ENCODE results near the gene CLDND2.
"Not testable (repeated sequence)": the region's sequence is repeated elsewhere in the genome, so short reads cannot be mapped to it uniquely, and the experiment has no call there.

The CLDND2 gene, protein sequence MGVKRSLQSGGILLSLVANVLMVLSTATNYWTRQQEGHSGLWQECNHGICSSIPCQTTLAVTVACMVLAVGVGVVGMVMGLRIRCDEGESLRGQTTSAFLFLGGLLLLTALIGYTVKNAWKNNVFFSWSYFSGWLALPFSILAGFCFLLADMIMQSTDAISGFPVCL

GRCh38 chr19:51368366-51369282, at the start of gene CLDND2:
CLDND2 (minus strand) TSS chr19:51369003; CDS start chr19:51368577, 426 bp downstream.
- no peak for DNase-seq

DNA sequence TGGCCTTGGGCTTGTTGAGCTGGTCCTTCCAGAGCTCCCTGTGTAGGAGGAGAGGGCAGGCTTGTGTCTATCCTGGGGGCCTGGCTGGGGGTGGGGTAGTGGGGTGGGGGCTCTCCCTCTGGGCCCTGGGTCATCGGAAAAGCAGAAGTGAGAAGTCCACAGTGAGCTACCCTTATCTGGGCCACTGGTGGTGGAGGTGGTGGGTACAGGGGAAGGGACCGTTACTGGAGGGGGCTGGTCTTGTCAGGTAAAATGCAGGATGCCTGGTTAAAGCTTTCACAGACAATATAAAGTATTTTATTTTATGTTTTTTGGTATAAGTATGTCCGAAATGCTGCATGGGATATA, 49.0 kb upstream of the CLDND2 start:
- no peak for DNase-seq

DNA sequence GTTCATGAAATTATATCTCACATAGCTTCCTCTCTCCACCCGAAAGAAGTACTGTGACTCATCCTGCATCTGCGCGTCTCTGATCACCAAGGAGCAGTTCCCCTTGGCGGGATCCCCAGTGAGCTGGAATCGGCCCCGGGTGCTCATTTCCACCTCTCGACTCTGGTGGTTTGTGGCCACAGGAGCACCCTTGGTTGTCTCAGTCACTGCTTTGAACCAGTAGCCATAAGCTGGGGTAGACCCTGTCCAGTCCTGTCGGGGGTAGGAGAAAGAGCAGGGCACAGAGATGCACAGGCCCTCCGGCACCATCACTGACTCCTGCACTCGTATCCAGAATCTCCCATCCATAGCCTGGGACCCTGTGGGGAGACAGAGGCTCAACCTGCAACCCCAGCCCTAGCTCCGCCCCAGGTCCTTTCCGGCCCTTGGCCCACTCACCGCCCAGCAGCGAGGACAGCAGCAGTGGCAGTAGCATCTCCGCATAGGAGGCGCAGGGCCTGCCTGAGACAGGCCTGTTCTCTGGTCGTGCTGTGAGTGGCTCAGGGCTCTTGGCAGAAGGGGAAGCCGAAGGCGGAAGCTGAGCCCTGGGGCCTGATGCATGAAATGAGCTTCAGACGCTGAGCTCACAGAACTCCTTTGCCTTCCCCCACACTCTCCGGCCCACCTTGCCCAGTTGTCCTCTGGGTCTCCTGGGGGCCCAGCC, 48.5 kb upstream of the CLDND2 start, which contains the start of gene SIGLEC10:
SIGLEC10 (minus strand) TSS at position 536 of the 703 bp plus-strand sequence; CDS start at position 475, 61 bp downstream.
- no peak for DNase-seq

DNA sequence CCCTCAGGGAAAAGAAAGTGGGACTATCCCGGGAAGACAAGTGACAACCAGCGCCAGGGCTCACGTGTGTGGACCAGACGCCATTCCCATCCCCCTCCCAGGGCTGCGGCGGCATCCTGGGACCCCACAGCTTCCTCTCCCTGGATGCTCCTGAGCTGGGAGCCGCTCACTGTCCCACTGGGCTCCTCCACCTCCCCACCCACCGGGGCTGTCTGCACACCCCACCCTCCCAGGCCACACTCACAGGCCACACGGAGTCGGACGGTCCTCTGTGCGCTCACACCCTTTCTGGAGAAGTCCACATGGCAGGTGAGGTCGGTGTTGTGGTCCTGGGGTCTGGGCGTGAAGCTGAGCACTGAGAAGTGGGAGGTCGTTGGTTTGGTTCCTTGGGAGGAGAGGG, 47.6 kb upstream of the CLDND2 start:
- not testable (repeated sequence) for DNase-seq

DNA sequence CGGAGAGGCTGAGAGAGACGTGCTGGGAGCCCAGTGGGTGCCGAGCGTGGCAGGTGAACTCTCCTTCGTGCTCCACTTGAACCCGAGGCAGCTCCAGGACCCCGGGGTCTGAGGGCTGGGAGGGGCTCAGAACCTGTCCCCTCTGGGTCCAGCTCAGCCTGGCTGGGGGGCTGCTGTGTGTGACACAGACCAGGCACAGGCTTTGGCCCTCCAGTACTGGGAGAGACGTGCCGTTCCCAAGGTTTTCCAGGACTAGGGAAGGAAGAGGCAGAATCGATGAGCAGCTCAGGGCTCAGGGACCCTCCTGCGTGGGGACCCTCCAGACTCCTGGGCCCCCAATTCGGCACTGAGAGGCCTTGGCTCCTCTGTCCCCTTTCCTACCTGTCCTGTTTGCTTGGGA, 46.4 kb upstream of the CLDND2 start:
- no peak for DNase-seq

GRCh38 chr19:51410950-51411748, 42.3 kb upstream of the CLDND2 start:
- DNase-seq: no peak

DNA sequence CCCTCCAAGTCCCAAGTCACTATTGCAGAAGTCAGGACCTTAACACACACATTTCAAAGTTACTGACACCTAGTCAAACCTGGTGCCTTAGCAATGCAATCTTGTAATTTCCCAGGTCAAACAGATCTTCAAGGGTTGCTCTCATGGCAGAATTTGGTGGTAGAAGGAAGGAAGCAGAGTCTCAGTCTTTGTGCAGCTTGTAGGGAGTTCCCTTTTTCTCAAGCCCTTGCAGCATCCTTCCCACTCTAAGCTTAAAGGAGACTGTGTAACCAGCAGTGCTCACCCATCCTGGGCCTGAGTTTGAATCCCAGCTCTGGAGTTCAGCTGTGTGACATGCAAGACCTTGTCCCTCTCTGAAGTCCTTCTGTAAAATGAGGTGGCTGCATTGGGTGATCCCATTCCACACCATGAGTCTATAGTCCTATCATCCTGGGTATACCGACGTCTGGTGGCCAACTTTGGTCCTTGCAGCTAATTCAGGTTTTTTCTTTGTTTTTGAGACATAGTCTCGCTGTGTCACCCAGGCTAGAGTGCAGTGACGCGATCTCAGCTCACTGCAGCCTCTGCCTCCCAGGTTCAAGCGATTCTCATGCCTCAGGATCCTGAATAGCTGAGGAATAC, 38.8 kb upstream of the CLDND2 start:
- DNase-seq: peak; percentile 69

DNA sequence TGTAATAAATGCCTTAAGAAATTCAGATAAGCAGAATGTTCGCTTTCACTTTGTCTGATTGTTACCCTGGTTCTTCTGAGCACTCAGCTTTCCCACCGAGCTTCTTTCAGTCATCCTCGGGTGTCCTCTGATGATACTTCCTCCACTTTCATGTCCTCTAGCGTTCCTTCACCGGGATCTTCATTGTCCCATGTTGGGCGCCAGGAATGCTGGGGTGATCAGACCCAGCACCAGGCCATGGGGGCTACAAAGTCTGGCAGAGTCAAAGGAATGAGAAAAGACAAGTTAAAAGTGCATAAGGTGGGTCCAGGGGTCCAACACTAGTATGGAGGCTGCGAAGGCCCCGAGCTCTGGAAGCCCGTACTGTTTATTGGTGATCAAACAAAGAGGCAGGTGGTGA, 33.3 kb upstream of the CLDND2 start:
- DNase-seq: no peak

DNA sequence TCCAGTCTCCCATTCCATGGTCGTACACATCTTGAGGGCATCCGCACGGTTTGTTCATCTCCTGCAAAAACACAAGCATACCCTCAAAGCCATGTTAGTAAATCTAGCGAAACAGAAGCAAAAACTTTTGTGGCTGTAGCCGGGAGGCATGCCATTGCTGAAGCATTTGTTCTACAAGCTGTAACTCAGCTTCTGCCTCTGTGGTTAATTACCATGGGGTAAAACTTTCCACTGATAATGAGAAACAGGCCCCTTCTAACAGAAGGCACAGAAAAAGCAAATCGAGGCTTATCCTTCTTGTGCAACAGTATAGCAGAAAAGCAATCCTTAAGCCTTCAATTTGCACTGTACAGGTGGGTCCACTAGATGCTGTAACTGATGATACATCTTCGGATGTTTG, 31.1 kb upstream of the CLDND2 start:
- not testable (repeated sequence) for DNase-seq

DNA sequence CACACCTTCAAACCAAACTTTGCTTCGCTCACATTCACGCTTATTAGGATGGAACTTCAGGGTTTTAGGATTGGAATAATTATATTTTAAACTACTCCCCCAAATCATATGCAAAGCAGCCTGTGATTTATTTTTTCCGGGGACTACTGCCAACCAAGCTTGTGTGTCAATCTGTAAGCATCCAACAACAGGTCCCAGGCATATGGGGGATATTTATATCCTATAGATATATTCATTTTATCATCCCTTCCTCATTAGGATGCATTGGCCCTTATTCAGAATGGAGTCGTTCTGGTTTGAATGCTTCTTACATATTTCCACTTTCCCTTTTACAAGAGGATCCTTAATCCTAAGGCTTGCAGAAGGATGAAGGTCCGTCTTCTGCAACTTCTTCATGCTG, 30.4 kb upstream of the CLDND2 start:
- DNase-seq: no peak

DNA sequence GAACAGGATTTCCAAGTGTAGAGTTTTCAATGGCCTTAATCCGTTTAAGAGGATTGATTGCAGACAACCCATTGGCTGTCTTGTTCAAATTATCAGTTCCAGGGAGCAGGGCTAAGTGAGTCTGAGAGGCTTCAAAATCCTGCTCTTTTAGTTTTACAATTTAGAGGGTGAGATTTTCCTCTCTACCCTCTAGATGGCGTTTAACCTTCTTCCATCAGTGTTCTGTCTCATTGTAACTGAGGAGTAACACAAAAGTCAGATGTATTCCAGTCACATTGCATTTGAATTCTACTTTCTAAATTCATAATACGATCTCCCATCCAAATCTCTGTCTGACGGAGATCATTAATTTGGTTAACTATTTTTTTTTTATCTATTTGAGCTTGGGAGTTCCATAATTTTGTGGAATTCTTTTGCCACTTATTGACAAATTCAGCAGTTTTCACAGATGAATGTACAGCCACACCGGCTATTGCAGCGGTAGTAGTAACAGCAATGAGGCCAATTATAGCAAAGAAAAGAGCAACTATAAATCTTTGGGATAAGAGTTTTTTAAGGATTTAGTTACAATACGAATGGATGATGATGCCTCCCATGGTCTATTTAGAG, 29.4 kb upstream of the CLDND2 start:
- DNase-seq: no peak

GRCh38 chr19:51397453-51397852, 28.6 kb upstream of the CLDND2 start:
- DNase-seq: not testable (repeated sequence)

GRCh38 chr19:51396175-51396574, 27.4 kb upstream of the CLDND2 start:
- DNase-seq: no peak

DNA sequence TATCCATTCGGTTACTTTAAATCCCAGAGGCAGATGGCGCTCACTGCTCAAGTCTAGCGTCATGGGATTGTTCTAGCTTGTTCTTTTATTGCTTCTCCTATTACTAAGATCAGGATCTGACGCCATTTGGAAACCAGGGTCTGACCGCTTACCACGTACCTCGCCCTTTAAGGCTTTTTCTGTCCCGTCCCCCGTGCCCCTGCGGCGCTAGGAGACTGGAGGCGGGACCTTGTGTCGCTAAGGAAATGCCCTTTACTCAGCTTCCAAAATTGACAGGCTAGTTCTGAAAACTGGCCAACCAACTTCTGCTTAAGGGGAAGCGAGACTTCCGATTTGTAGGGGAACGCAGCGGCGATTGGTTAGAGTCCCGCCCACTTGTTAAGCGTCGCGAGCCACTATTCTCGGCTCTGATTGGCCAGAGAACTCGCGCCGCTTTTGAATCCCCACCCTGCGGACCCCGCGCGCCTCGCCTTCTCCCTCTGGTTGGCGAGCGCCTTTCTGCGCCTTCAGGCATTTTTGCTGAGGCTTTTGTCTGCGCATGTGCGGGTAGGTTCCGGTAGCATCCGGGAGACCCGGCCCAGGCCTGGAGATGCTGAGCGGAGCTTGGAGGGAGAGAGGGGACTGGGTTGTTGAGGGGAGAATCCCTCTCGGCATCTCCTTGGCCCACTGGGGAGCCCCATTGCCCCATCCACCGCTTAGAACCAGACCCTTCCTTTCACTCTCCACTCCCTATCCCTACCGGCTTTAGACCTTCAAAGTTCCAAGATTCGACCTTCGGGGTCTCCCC, 25.4 kb upstream of the CLDND2 start:
- peak; percentile 95 for DNase-seq

- no peak for DNase-seq
These were observed 23.9 kb upstream of the CLDND2 start for GRCh38 chr19:51392701-51393100.

DNA sequence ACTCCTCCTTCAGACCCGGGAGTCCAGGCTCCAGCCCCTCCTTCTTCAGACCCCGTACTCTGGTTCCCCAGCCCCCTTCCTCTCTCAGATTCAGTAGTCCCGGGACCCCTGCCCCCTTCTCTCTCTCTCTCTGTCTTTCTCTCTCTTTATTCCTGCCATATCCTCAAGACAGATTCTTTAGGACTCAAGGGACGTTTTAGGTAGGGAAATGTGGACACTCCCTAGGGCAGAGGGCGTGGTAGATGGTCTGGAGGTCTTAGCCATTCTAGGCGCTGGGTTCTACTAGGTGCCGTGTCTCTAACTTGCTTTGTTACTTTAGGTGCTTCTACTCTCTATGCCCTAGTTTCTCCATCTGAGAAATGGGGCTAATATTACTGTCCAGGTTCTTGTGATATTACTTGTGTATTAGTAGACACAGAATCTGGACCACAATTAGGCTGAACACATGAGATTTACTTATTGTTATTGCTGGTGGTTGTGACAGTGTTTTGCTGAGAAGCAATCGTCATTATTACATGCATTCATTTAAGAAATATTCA, 22.3 kb upstream of the CLDND2 start:
- DNase-seq: no peak

DNA sequence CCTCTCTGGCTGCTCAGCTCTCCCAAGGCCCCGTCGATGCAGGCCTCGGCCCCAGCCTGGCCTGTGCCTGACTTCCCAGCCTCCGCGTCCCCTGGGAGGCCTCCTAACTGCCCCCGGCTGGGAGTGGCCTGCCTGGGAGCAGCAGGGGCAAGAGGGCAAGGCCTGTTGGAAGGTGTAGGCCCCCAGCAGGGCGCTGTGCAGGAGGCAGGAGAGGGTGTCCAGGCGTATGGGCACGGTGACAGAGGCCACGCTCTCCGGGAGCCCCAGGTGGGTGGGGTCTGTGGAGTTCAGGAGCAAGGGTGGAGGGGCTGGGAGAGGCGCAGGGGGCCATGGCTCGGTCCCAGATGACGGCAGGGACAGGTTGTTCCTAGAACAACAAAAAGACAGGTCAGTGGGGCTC, 20.3 kb upstream of the CLDND2 start:
- DNase-seq: no peak

DNA sequence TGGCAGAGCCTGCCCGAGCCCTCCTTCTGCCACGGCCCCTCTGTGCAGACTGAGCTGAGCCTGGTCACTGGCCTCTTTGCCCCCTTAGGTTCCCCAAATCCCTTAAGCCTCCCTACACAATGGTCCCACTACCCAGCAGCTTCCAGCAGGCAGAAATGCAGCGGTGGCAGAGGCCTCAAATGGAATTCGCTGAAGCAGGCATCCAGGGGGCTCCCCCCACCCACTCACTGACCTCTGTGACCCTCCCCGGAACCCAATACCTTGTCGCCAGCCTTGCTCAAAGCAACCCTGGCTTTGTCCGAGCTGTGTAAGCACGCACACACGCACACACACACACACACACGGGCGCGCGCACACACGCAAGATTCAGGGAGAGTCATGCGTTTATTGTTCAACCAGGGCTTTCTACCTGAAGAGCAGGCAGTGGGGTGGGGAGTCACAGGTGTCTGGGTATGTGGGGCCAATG, 19.2 kb upstream of the CLDND2 start, which contains the start of gene LIM2:
LIM2 (minus strand) TSS at position 51 of the 466 bp plus-strand sequence. CDS start 531 bp downstream, outside the sequence.
- no peak for DNase-seq

DNA sequence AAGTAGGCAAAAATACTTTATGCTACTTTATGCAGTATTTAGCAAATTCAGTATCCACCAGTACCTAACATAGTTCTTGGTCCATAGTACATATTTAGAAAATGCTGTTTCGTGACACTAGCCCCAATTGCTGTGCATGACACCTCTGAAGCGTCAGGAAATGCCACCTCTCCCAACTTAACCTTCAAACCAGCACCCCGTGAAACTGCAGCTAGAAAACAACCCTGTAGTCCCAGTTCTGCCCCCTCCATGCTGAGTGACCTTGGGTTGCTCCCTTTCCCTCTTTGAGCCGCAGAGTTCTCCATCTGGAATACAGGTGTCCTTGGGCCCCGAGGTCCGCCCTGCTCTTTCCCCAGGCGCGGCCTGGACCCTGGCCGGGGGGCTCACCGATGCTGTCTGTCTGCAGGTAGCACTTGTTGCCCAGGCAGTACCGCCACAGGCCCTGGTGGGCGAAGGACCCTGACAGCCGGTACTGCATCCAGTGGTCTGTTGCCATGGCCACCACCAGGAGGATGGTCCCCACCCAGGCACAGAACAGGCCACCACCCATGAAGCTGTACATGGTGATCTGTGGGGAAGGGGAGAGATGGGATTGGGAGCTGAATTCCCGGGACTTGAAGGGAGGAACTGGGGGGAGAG, 18.2 kb upstream of the CLDND2 start:
- no peak for DNase-seq

DNA sequence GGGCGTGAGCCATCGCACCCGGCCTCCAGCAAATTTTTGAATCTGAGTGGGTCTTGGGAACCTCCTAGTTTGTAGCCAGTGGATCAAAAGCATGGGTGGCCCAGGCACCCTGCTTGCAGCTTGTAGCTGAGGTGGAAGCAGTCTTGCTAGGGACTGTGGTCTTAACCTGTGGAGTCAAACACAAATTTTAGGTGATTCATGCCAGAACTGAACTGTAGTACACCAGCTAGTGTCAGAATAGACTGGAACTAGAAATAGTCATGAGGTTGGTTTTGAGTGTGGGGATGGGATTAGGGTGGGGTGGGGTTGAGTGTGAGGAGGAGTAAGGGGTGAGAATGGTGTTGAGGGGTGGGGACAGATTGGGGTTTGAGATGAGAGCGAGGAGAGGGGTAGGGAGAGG, 13.2 kb upstream of the CLDND2 start:
- no peak for DNase-seq
